Measurements from ENCODE around the gene MAPKAPK2. TPM values are rescaled to one million over a fixed set of nuclear protein-coding genes. Genes with fewer than 3 reads are reported as not detected.

The MAPKAPK2 gene
- total RNA-seq, 1 experiment from 2014 or later, result 51.1 TPM

DNA sequence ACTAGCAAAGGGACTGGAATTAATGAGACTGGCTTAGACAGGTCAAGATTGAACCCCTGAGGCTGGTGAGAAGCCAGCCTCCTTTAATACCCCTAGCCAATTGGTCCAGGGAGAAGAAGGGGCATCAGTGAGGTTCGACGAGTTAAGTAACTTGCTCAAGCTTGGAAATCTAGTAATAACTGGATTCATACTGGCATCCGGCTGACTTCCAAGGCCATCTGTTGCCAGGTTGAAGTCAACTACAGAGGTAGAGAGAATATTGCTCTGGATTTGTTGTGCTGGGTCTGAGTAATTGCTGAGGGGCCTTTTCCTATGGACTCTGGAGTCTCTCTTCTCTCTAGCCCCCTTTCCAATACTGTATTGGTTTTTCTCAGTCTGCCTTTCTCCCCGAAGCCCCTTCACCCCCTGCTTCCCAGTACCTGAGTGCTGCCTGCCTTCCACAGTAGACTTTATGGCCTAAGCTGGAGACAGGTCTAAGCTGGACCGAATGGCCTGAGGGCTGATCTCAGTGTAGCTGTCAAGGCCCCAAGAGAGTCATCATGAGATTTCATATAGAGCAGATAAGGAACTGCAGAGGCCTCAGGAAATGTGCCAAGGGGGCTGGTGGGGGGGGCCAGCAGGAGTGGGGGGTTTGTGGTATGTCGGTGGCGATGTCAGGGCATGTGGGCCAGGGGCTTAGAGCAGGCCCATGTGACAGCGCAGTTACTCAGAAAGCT, 43.4 kb downstream of the MAPKAPK2 start:
- H3K9me2 ChIP-seq (ENCODE audit: insufficient read depth), result no peaks in the 10 kb centered on the region
- H3K79me2 ChIP-seq (ENCODE audit: insufficient read depth, low read length), result peaks cover 29% of the 10 kb centered on the region; the same call in 1 of the 2 replicates
- no peak overlapping the region for H3K27ac ChIP-seq (ENCODE audit: low read depth, low read length)
- H3K9me3 ChIP-seq (ENCODE audit: control insufficient read depth in 1 of 2, insufficient read depth in 1 of 2, low read depth in 1 of 2, low read length in 2 of 2), result no peaks in the 10 kb centered on the region
- CTCF ChIA-PET, result interaction anchor here (0.6 kb wide), 1 partner anchor 18 kb away, joined by 3 read pairs; no protein-coding TSS in a partner anchor
- H3K4me3 ChIP-seq (replicated peaks in 1 of 2; ENCODE audit: low read depth in 1 of 2, low read length in 2 of 2), result no peak overlapping the region
- no TSS peak for BruUV-seq (replicated peaks)
- no peaks in the 10 kb centered on the region for H4K20me1 ChIP-seq (ENCODE audit: insufficient read depth)
- ATAC-seq (no peak), DNase-seq (ENCODE audit: low read depth, low spot score) (no peak)
- TF ChIP-seq SRF (IDR thresholded peaks at IDR 0.05; ENCODE audit: low read depth) (no peak), CBX3 (IDR thresholded peaks at IDR 0.05; ENCODE audit: low read depth) (no peak), CEBPB (IDR thresholded peaks at IDR 0.05; ENCODE audit: low read depth) (no peak), JUND (IDR thresholded peaks at IDR 0.05) (no peak), FOSL1 (IDR thresholded peaks at IDR 0.05; ENCODE audit: low read depth) (no peak), TCF7L2 (IDR thresholded peaks at IDR 0.05; ENCODE audit: borderline replicate concordance, extremely low read depth, insufficient read depth, insufficient read length) (no peak), MAX (IDR thresholded peaks at IDR 0.05) (no peak), ZFX (IDR thresholded peaks at IDR 0.05) (no peak), EGR1 (IDR thresholded peaks at IDR 0.05; ENCODE audit: low read depth) (no peak), ZNF274 (IDR thresholded peaks at IDR 0.05; ENCODE audit: low read depth, low read length) (no peak), POLR2A (IDR thresholded peaks at IDR 0.05; ENCODE audit: borderline replicate concordance, extremely low read depth, insufficient read depth, insufficient read length) (no peak), EZH2phosphoT487 (IDR thresholded peaks at IDR 0.05; ENCODE audit: borderline replicate concordance) (no peak), RAD21 (IDR thresholded peaks at IDR 0.05; ENCODE audit: low read depth) (no peak), YY1 (IDR thresholded peaks at IDR 0.05; ENCODE audit: extremely low read depth, insufficient replicate concordance, low read depth, low read length) (no peak), SP1 (IDR thresholded peaks at IDR 0.05; ENCODE audit: low read depth) (no peak)
- TF ChIP-seq, protein P1, sequence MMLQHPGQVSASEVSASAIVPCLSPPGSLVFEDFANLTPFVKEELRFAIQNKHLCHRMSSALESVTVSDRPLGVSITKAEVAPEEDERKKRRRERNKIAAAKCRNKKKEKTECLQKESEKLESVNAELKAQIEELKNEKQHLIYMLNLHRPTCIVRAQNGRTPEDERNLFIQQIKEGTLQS (IDR thresholded peaks at IDR 0.05), result no peak
- TF ChIP-seq, protein P2, sequence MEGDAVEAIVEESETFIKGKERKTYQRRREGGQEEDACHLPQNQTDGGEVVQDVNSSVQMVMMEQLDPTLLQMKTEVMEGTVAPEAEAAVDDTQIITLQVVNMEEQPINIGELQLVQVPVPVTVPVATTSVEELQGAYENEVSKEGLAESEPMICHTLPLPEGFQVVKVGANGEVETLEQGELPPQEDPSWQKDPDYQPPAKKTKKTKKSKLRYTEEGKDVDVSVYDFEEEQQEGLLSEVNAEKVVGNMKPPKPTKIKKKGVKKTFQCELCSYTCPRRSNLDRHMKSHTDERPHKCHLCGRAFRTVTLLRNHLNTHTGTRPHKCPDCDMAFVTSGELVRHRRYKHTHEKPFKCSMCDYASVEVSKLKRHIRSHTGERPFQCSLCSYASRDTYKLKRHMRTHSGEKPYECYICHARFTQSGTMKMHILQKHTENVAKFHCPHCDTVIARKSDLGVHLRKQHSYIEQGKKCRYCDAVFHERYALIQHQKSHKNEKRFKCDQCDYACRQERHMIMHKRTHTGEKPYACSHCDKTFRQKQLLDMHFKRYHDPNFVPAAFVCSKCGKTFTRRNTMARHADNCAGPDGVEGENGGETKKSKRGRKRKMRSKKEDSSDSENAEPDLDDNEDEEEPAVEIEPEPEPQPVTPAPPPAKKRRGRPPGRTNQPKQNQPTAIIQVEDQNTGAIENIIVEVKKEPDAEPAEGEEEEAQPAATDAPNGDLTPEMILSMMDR (IDR thresholded peaks at IDR 0.05 in 2 of 3, conservative IDR thresholded peaks at IDR 0.05 in 1 of 3; ENCODE audit: borderline replicate concordance in 1 of 3, insufficient read depth in 1 of 3, low read depth in 2 of 3, low read length in 2 of 3), result no peak
- TF ChIP-seq, protein P3, sequence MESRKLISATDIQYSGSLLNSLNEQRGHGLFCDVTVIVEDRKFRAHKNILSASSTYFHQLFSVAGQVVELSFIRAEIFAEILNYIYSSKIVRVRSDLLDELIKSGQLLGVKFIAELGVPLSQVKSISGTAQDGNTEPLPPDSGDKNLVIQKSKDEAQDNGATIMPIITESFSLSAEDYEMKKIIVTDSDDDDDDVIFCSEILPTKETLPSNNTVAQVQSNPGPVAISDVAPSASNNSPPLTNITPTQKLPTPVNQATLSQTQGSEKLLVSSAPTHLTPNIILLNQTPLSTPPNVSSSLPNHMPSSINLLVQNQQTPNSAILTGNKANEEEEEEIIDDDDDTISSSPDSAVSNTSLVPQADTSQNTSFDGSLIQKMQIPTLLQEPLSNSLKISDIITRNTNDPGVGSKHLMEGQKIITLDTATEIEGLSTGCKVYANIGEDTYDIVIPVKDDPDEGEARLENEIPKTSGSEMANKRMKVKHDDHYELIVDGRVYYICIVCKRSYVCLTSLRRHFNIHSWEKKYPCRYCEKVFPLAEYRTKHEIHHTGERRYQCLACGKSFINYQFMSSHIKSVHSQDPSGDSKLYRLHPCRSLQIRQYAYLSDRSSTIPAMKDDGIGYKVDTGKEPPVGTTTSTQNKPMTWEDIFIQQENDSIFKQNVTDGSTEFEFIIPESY (IDR thresholded peaks at IDR 0.05; ENCODE audit: extremely low read depth, insufficient replicate concordance, low read length), result no peak
- peaks cover 1 to 6% of the 10 kb centered on the region in 2 experiments; a peak in 2 of 4 replicates for H3K36me3 ChIP-seq (ENCODE audit: control insufficient read depth in 1 of 2, insufficient read depth in 2 of 2, low read length in 2 of 2)
- H3K27me3 ChIP-seq (ENCODE audit: insufficient read depth, low read length), result no peaks in the 10 kb centered on the region
- H3K9ac ChIP-seq (ENCODE audit: low read length), result no peak overlapping the region
- peaks cover 0 to 7% of the 10 kb centered on the region in 2 experiments; a peak in 1 of 4 replicates for H3K4me1 ChIP-seq (ENCODE audit: control insufficient read depth in 1 of 2, insufficient read depth in 2 of 2, low read length in 2 of 2)
- intact Hi-C loops (cut with micrococcal nuclease), result loop anchor here (2.0 to 5.0 kb wide), 2 partner anchors 349 to 771 kb away; no protein-coding TSS in a partner anchor
- H2AFZ ChIP-seq (ENCODE audit: low read depth, low read length, poor library complexity, severe bottlenecking), result no peak overlapping the region
- H3K4me2 ChIP-seq (ENCODE audit: low read length), result no peak overlapping the region
- RAD21 ChIA-PET (ENCODE audit: low non-redundant PET in 1 of 2, low total read pairs in 2 of 2, uncharacterized antibody in 2 of 2, unreplicated experiment in 2 of 2), result no interaction called here
- POLR2A ChIA-PET, result no interaction called here
